ENCODE measurements around the gene THADA. TPM values are rescaled to one million over a fixed set of nuclear protein-coding genes. Genes with fewer than 3 reads are reported as not detected.

Gene THADA
- total and polyA plus RNA-seq, 4 experiments from 2014 or later, result 20.3 to 44.8 (median 32.8) TPM

DNA sequence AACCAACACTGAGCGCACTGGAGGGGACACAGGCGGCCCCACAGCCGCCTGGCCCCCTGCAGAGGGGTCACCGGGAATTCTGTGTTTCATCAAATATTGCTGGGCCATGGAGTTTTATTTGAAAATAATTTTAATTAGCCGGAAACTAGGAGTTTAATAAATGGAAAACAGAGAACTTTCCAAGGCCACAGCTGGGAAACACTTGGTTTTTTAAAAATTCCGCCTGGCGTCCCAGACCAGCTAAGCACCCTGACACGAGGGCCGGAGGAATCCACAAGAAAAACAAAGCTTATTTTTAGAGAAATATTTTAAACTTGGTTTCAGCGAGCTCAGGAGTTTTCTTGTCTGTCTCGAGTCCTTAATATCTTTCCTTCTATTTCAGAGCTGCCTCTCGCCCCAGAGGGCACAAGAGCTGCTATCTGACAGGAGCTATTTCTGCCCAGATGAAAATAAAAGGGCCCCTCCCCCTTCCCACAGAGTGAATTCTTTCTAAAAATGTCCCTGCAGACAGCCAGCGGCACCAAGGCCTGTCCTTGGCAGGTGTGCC lies 377.6 kb downstream of the THADA start:
- intact Hi-C loops (cut with micrococcal nuclease), result loop anchor here (1.0 kb wide), 1 partner anchor 23 kb away; no protein-coding TSS in a partner anchor
- H3K9me3 Mint-ChIP-seq, result peaks cover 0 to 21% (median 0%) of the 10 kb centered on the region in 8 donors

DNA sequence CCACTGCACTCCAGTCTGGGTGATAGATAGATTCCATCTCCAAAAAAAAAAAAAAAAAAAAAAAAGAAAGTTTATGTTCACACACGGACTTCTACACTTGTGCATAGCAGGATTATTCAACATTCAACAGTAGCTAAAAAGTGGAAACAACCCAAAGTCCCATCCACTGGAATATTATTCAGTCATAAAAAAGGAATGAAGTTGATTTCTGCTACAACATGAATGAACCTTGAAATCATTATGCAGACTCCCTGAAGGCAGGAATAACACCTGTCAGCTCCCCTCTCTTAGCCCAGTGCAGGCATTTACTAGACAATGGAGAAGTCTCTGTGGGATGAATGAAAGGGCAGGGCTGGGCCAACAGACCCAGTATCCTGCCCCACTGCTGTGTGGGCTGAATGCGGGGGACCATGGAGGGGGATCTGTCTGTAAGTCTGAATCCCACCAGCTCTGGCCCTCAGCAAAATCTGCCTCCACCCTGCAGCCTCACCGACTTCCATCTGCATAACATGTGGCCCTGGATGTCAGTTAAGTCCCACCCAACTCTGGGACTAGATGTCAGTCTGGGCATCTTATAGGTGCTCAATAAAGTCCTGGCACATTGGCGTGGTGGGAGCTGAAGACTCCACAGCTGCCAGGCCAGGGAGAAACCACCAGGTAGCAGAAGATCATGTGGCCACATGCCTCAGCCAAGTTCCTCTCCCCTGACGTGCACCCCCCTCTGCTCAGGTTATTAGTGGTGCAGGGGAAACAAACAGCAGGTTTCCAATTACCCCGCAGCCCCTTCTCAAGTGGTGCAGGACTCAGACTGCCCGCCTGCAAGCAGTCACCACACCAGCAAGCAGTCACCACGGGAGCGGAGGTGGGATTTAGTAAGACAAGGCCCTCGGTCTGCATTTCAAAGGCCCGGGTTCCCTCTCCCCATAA lies 378.3 kb downstream of the THADA start:
- H3K27ac ChIP-seq (ENCODE audit: low read depth, low read length), result peak overlapping the region; percentile 90
- no peaks in the 10 kb centered on the region for H3K9me3 ChIP-seq (ENCODE audit: control insufficient read depth in 1 of 2, low read length in 2 of 2)
- peaks cover 3% of the 10 kb centered on the region for H3K36me3 ChIP-seq (ENCODE audit: insufficient read depth, low read length)
- H3K27me3 ChIP-seq (ENCODE audit: insufficient read depth, low read length), result no peaks in the 10 kb centered on the region
- ChIA-PET CTCF (ENCODE audit: partially characterized antibody) (interaction anchor here (0.7 to 14.9 kb wide), 16 partner anchors 7 to 86 kb away, joined by 3 to 319 read pairs (median 4); partner anchors contain the start of gene ZFP36L2), POLR2A (ENCODE audit: partially characterized antibody) (interaction anchor here (5.4 to 46.5 kb wide), 4 partner anchors 3 to 65 kb away, joined by 56 to 6960 read pairs (median 1138); partner anchors contain the start of gene ZFP36L2)
- H3K9me3 Mint-ChIP-seq, result peaks cover 0 to 19% (median 0%) of the 10 kb centered on the region in 8 donors
- peaks cover 68% of the 10 kb centered on the region for H3K4me1 ChIP-seq (ENCODE audit: insufficient read depth, low read length)
- H3K36me3 Mint-ChIP-seq, result peaks cover 25 to 40% of the 10 kb centered on the region in 2 donors
- intact Hi-C loops (cut with micrococcal nuclease), result loop anchor here (1.0 kb wide), 1 partner anchor 22 kb away; no protein-coding TSS in a partner anchor
- H3K4me1 Mint-ChIP-seq, result peaks cover 36 to 67% (median 46%) of the 10 kb centered on the region in 4 donors
- H3K4me3 ChIP-seq (ENCODE audit: low read length in 2 of 2), result peak overlapping the region in 1 of 2 donors; percentile 84
- DNase-seq, result no peak
- H3K4me3 Mint-ChIP-seq, result peak overlapping the region in 7 of 8 donors; percentile 54 to 98 (median 82)
- peaks cover 0 to 5% of the 10 kb centered on the region in 2 donors for H3K27me3 Mint-ChIP-seq
- peak overlapping the region; percentile 93 to 100 (median 98) for H3K27ac Mint-ChIP-seq

More for the DNA sequence above, 377.6 kb downstream of the THADA start:
- H3K27me3 Mint-ChIP-seq, result peaks cover 0 to 5% of the 10 kb centered on the region in 2 donors
- ChIA-PET POLR2A (ENCODE audit: partially characterized antibody) (interaction anchor here (0.5 to 46.5 kb wide), 7 partner anchors 3 to 1112 kb away, joined by 3 to 6960 read pairs (median 56); partner anchors contain the start of gene ZFP36L2), CTCF (ENCODE audit: partially characterized antibody) (interaction anchor here (0.8 to 14.9 kb wide), 13 partner anchors 8 to 87 kb away, joined by 3 to 319 read pairs (median 4); partner anchors contain the start of gene ZFP36L2)
- H3K27ac Mint-ChIP-seq, result peak overlapping the region; percentile 93 to 100 (median 98)
- Histone ChIP-seq H3K36me3 (ENCODE audit: insufficient read depth, low read length) (peaks cover 9% of the 10 kb centered on the region), H3K27ac (ENCODE audit: low read depth, low read length) (peak overlapping the region; percentile 90), H3K9me3 (ENCODE audit: control insufficient read depth in 1 of 2, low read length in 2 of 2) (no peaks in the 10 kb centered on the region), H3K4me3 (ENCODE audit: low read length in 2 of 2) (peak overlapping the region in 1 of 2 donors; percentile 84), H3K4me1 (ENCODE audit: insufficient read depth, low read length) (peaks cover 60% of the 10 kb centered on the region), H3K27me3 (ENCODE audit: insufficient read depth, low read length) (no peaks in the 10 kb centered on the region)
- peak overlapping the region; percentile 54 to 98 (median 94) for H3K4me3 Mint-ChIP-seq
- H3K4me1 Mint-ChIP-seq, result peaks cover 31 to 64% (median 40%) of the 10 kb centered on the region in 4 donors
- H3K36me3 Mint-ChIP-seq, result peaks cover 26 to 42% of the 10 kb centered on the region in 2 donors
- DNase-seq, result no peak

DNA sequence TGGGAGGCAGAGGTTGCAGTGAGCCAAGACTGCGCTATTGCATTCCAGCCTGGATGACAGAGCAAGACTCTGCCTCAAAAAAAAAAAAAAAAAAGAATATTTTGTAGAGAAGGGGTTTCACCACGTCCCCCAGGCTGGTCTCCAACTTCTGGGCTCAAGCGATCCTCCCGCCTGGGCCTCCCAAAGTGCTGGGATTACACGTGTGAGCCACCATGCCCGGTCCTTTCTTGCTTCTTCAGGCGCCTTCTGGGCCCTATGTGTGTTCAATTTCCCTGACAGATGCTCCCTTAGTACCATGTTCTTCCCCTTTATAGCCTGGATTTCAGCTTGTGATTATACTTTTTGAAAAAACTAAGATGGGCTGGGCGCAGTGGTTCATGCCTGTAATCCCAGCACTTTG lies 379.2 kb downstream of the THADA start:
- no peak for DNase-seq
- Histone ChIP-seq H3K4me3 (ENCODE audit: low read length in 2 of 2) (no peak overlapping the region), H3K36me3 (ENCODE audit: insufficient read depth, low read length) (no peaks in the 10 kb centered on the region), H3K27me3 (ENCODE audit: insufficient read depth, low read length) (no peaks in the 10 kb centered on the region), H3K9me3 (ENCODE audit: control insufficient read depth in 1 of 2, low read length in 2 of 2) (no peaks in the 10 kb centered on the region), H3K27ac (ENCODE audit: low read depth, low read length) (no peak overlapping the region), H3K4me1 (ENCODE audit: insufficient read depth, low read length) (peaks cover 71% of the 10 kb centered on the region)
- ChIA-PET POLR2A (ENCODE audit: partially characterized antibody) (interaction anchor here (20.3 to 46.5 kb wide), 3 partner anchors 4 to 64 kb away, joined by 1138 to 6960 read pairs (median 1138); partner anchors contain the start of gene ZFP36L2), CTCF (ENCODE audit: partially characterized antibody) (interaction anchor here (0.7 to 14.9 kb wide), 8 partner anchors 12 to 85 kb away, joined by 3 to 319 read pairs (median 9); no protein-coding TSS in a partner anchor)
- H3K9me3 Mint-ChIP-seq, result peaks cover 0 to 15% (median 0%) of the 10 kb centered on the region in 8 donors
- peaks cover 38 to 65% (median 46%) of the 10 kb centered on the region in 4 donors for H3K4me1 Mint-ChIP-seq
- peaks cover 17 to 34% of the 10 kb centered on the region in 2 donors for H3K36me3 Mint-ChIP-seq
- no peak overlapping the region for H3K4me3 Mint-ChIP-seq
- H3K27me3 Mint-ChIP-seq, result peaks cover 0 to 5% of the 10 kb centered on the region in 2 donors
- peak overlapping the region in 6 of 7 donors; percentile 1 to 93 (median 66) for H3K27ac Mint-ChIP-seq
- intact Hi-C loops (cut with micrococcal nuclease), result no loop called here

DNA sequence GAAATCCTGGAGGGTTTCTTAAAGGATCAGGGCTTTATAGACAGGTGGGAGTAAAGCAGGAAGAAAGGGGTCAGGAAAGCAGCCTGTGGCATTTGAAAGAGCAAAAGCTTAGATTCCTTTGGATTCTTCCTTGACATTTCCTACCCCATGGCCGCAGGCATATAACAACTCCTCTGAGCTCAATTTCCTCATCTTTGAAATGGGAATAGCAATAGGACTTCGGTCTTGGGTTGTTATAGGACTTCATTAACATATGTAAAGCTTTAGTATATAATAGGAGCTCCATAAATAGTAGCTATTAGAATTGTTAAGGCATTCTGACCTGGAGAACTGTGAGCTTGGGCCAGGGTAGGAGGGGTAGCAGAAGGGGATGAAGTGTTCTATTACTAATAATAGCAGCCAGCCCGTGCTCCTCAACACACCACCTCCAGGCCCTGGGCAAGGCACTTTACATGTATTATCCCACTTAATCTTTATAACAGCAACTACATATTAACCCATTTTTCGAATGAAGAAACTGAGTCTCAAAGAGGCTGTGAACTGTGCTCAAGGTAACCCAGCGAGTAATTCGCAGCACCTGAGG lies 380.1 kb downstream of the THADA start:
- peak overlapping the region in 5 of 7 donors; percentile 43 to 74 (median 52) for H3K27ac Mint-ChIP-seq
- peaks cover 37 to 62% (median 42%) of the 10 kb centered on the region in 4 donors for H3K4me1 Mint-ChIP-seq
- no peak overlapping the region for H3K27ac ChIP-seq (ENCODE audit: low read depth, low read length)
- no peak overlapping the region for H3K4me3 ChIP-seq (ENCODE audit: low read length in 2 of 2)
- no peaks in the 10 kb centered on the region for H3K9me3 ChIP-seq (ENCODE audit: control insufficient read depth in 1 of 2, low read length in 2 of 2)
- H3K27me3 ChIP-seq (ENCODE audit: insufficient read depth, low read length), result no peaks in the 10 kb centered on the region
- peaks cover 66% of the 10 kb centered on the region for H3K4me1 ChIP-seq (ENCODE audit: insufficient read depth, low read length)
- H3K9me3 Mint-ChIP-seq, result peaks cover 0 to 12% (median 0%) of the 10 kb centered on the region in 8 donors
- POLR2A ChIA-PET (ENCODE audit: partially characterized antibody), result interaction anchor here (20.3 to 46.5 kb wide), 3 partner anchors 5 to 63 kb away, joined by 1138 to 6960 read pairs (median 1138); partner anchors contain the start of gene ZFP36L2
- H3K27me3 Mint-ChIP-seq, result peaks cover 0 to 5% of the 10 kb centered on the region in 2 donors
- no peak for DNase-seq
- H3K36me3 Mint-ChIP-seq, result peaks cover 9 to 30% of the 10 kb centered on the region in 2 donors
- intact Hi-C loops (cut with micrococcal nuclease), result no loop called here
- H3K36me3 ChIP-seq (ENCODE audit: insufficient read depth, low read length), result no peaks in the 10 kb centered on the region
- no peak overlapping the region for H3K4me3 Mint-ChIP-seq
- CTCF ChIA-PET (ENCODE audit: partially characterized antibody), result interaction anchor here (0.7 to 14.9 kb wide), 7 partner anchors 11 to 84 kb away, joined by 3 to 319 read pairs (median 6); no protein-coding TSS in a partner anchor

DNA sequence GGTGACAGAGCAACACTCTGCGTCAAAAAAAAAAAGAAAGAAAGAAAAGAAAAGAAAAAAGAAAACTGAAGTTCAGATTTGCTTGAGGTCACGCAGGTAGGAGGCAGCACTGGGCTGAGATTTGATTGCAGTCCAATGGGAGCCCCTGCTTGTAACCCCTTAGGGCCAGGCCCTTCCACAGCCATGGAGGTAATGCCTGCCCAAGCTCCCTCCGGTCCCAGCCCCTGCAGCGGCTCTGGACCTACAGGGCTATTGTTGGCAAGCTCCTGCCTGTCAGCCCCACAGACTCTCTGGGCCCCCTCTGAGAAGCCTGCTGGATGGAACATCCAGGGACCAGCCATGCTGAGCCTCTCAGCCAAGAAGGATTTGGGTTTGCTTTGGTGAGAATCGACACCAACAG lies 381.6 kb downstream of the THADA start:
- no peaks in the 10 kb centered on the region for H3K36me3 ChIP-seq (ENCODE audit: insufficient read depth, low read length)
- DNase-seq, result no peak
- CTCF ChIA-PET (ENCODE audit: partially characterized antibody), result interaction anchor here (1.9 to 14.9 kb wide), 3 partner anchors 22 to 85 kb away, joined by 6 to 319 read pairs (median 6); no protein-coding TSS in a partner anchor
- Mint-ChIP-seq H3K27me3 (no peaks in the 10 kb centered on the region), H3K4me3 (no peak overlapping the region), H3K27ac (peak overlapping the region in 1 of 7 donors; percentile 17), H3K4me1 (peaks cover 30 to 59% (median 39%) of the 10 kb centered on the region in 4 donors), H3K9me3 (peaks cover 0 to 6% (median 0%) of the 10 kb centered on the region in 8 donors), H3K36me3 (peaks cover 5 to 19% of the 10 kb centered on the region in 2 donors)
- H3K27ac ChIP-seq (ENCODE audit: low read depth, low read length), result no peak overlapping the region
- no peak overlapping the region for H3K4me3 ChIP-seq (ENCODE audit: low read length in 2 of 2)
- no peaks in the 10 kb centered on the region for H3K9me3 ChIP-seq (ENCODE audit: control insufficient read depth in 1 of 2, low read length in 2 of 2)
- POLR2A ChIA-PET (ENCODE audit: partially characterized antibody), result interaction anchor here (20.3 to 46.5 kb wide), 3 partner anchors 7 to 62 kb away, joined by 1138 to 6960 read pairs (median 1138); partner anchors contain the start of gene ZFP36L2
- H3K27me3 ChIP-seq (ENCODE audit: insufficient read depth, low read length), result no peaks in the 10 kb centered on the region
- intact Hi-C loops (cut with micrococcal nuclease), result no loop called here
- H3K4me1 ChIP-seq (ENCODE audit: insufficient read depth, low read length), result peaks cover 61% of the 10 kb centered on the region

DNA sequence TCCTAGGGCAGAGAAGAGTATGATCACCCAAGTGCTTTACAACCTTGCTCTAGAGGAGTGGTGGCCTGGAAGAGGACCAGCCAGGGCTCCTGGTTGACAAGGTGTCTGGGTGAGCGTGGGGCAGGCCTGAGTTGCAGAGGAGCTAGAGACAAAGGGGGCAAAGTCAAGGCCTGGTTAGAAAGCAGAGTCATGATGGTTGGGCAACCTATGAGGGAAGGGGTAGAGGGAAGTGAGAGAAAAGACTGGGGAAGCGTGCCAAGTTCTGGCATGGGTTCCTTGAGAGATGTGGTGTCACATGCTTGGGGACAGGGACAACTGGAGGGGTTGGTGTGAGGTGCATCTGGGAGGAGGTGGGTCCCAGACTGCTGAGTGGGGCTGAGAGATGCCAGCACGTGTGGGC lies 382.9 kb downstream of the THADA start:
- no peak overlapping the region for H3K4me3 ChIP-seq (ENCODE audit: low read length in 2 of 2)
- Mint-ChIP-seq H3K27ac (peak overlapping the region; percentile 17 to 88 (median 81)), H3K4me1 (peaks cover 22 to 50% (median 30%) of the 10 kb centered on the region in 4 donors), H3K4me3 (peak overlapping the region in 2 of 8 donors; percentile 37 to 47), H3K9me3 (no peaks in the 10 kb centered on the region), H3K27me3 (no peaks in the 10 kb centered on the region), H3K36me3 (peaks cover 5 to 13% of the 10 kb centered on the region in 2 donors)
- H3K27me3 ChIP-seq (ENCODE audit: insufficient read depth, low read length), result no peaks in the 10 kb centered on the region
- CTCF ChIA-PET (ENCODE audit: partially characterized antibody), result interaction anchor here (0.7 to 14.9 kb wide), 5 partner anchors 18 to 87 kb away, joined by 3 to 319 read pairs (median 6); no protein-coding TSS in a partner anchor
- no peaks in the 10 kb centered on the region for H3K9me3 ChIP-seq (ENCODE audit: control insufficient read depth in 1 of 2, low read length in 2 of 2)
- DNase-seq, result peak in 1 of 5 donors; percentile 23
- H3K4me1 ChIP-seq (ENCODE audit: insufficient read depth, low read length), result peaks cover 48% of the 10 kb centered on the region
- H3K27ac ChIP-seq (ENCODE audit: low read depth, low read length), result no peak overlapping the region
- H3K36me3 ChIP-seq (ENCODE audit: insufficient read depth, low read length), result no peaks in the 10 kb centered on the region
- POLR2A ChIA-PET (ENCODE audit: partially characterized antibody), result interaction anchor here (0.7 to 46.5 kb wide), 5 partner anchors 7 to 567 kb away, joined by 3 to 6960 read pairs (median 1138); partner anchors contain the start of gene ZFP36L2
- intact Hi-C loops (cut with micrococcal nuclease), result no loop called here
